Measurements from ENCODE around the gene CKAP4. TPM values are rescaled to one million over a fixed set of nuclear protein-coding genes. Genes with fewer than 3 reads are reported as not detected.

CKAP4 gene
- total RNA-seq, 1 experiment from 2014 or later, result 99.3 TPM

DNA sequence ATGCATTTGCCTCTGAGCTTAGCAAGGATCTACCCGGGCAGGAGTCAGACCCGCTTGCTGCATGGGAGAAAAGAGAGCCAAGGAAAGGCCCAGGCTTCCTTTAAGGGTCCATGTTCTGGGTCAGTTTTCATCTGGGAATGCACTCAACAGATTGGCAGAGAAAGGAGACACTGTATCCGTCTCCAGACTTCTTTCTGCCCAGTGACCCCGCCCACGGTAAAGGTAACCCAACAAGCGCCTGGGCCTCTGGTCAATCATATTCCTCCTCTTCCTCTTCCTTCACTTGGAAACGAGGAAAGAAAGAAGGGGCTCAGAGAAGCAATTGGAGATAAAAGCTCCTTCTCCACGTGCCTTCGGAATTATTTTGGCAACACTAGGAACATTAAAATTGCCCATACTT, 27.6 kb upstream of the CKAP4 start:
- no peak for DNase-seq (ENCODE audit: extremely low read depth, low read depth)

DNA sequence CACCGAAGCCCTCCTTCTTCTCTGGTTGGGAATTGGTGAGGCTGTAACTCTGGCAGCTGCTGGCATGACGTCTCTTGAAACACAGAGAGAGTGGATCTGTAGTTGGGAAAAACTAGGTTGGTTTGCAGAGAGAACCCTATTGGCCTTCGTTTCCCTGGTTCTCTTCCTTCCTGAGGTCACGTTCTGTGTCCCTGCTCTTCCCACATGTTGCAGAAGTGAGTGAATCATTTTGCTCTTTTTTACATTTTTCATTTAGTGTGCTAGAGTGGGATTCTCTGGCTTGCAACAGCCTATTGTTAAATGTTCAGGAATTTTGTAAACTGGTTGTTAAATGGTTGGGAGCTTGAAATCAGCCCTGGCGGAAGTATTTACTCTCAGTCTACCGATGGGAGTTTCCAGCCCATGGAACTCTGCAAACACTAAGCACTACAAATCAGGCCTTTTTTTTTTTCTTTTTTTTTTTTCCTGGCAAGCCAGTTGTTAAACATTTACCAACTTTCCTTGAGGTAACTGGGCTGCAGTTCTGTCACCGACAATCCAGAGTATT, 26.8 kb upstream of the CKAP4 start:
- no peak for DNase-seq (ENCODE audit: extremely low read depth, low read depth)

DNA sequence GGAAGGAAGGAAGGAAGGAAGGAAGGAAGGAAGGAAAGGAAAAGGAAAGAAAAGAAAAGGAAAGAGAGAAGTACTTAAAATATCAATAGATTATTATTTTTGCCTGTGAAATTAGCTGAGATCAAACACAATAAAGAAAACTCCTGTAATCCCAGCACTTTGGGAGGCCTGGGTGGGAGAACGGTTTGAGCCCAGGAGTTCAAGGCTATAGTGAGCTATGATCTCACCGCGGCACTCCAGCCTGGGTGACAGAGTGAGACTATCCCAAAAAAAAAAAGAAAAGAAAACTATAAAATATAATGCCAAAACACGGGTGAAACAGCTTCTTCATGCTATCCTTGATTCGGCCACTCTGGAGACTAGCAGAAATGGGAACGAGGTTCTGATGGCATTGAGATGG, 26.2 kb upstream of the CKAP4 start:
- no peak for DNase-seq (ENCODE audit: extremely low read depth, low read depth)

DNA sequence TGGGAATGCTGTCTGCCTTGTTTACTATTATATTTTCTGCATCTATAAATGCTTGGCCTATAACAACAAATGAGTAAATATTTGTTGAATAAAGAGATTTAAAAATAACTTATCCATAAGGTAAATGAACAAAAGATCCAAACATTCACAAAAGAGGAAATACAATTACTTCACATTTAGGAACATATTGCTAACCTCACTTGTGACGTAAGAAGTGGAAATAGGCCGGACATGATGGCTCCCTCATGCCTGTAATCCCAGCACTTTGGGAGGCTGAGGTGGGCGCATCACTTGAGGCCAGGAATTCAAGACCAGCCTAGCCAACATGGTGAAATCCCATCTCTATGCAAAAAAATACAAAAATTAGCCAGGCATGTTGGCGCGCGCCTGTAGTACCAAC, 25.7 kb upstream of the CKAP4 start:
- DNase-seq (ENCODE audit: extremely low read depth, low read depth), result no peak

DNA sequence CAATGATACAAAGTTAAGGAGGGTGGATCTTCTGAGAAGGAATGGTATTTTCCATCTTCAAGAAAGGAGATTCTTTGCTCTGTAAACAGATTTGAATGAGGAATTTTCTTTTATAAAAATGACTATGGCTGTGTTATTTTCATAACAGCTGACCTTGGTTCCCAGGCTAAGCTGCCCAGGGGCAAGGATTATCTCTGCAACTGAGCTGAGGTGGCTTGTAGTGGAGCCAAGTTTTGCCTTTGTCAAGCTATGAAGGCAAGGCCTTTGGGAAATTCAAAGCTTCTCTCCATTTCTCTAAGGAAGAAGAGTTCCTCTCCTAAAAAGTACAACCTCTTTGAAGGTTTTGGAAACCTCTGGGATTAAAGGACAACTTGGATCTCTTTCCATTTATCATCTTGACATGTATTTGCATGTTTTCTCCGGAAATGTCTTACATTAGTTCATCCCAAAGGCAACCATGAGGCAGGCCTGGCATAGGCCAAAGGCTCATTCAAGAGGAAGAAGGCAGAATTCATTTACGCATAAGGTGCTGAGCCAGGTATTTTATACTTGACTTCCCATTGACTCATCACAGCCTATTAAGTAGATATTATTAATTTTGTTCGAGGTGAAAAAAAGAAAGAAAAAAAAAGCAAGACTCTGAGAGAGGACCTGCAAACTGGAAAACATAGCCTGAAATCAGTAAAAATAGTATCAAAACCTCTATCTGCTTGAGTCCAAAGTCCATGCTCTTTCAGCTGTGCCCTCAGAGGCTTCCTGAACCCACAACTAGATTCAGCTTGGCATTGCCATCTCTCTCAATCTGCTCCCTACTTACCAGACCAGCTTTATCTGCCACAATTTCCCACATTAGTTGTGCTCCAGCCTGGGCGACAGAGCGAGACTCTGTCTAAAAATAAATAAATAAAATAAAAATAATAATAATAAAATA, 24.0 kb upstream of the CKAP4 start:
- no peak for DNase-seq (ENCODE audit: extremely low read depth, low read depth)

DNA sequence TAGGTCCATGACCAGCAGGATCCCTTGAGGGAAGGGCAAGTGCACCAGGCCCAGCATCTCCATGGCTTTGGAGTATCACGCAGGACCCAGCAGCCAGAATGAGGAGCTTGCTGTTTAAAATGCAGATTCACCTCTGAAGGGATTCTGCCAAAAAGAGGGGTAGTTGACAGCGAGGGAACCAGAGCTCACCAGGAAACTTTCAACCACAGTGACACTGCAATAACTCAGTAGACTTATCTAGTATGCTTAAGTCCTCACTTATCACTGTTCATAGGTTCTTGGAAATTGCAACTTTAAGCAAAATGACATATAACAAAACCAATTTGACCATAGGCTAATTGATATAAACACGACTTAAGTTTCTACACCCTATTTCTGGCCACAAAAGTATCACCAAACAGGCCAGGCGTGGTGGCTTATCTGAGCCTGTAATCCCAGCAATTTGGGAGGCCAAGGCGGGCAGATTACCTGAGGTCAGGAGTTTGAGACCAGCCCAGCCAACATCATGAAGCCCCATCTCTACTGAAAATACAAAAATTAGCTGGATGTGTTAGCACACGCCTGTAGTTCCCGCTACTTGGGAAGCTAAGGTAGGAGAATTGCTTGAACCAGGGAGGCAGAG, 21.4 kb upstream of the CKAP4 start:
- DNase-seq (ENCODE audit: extremely low read depth, low read depth), result no peak

DNA sequence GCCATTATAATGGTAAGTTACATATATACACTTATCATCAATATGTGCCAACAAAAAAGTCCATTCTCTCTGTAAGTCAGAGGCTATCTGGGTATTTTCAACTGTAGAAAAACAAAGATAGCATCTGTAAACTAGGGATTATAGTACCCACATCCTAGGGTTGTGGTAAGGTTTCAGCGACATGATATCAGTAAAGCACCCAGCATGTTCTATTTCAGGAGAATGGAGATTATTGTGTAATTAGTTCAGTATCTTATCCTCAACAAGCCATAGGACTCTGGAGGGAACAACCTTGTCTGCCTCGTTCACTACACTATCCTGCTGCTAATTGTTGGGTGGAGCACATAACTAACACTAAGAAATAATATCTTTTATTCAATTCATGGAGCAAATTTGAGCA, 19.7 kb upstream of the CKAP4 start:
- no peak for DNase-seq (ENCODE audit: extremely low read depth, low read depth)

DNA sequence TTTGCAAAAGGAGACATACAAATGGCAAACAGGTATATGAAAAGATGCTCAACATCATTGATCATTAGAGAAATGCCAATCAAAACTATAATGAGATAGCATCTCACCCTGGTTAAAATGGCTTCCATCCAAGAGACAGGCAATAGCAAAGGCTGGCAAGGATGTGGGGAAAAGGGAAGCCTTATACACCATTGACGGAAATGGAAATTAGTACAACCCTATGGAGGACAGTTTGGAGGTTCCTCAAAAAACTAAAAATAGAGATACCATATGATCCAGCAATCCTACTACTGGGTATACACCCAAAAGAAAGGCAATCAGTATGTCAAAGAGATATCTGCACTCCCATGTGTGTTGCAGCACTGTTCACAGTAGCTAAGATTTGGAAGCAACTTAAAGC, 17.3 kb upstream of the CKAP4 start:
- DNase-seq (ENCODE audit: extremely low read depth, low read depth), result no peak

DNA sequence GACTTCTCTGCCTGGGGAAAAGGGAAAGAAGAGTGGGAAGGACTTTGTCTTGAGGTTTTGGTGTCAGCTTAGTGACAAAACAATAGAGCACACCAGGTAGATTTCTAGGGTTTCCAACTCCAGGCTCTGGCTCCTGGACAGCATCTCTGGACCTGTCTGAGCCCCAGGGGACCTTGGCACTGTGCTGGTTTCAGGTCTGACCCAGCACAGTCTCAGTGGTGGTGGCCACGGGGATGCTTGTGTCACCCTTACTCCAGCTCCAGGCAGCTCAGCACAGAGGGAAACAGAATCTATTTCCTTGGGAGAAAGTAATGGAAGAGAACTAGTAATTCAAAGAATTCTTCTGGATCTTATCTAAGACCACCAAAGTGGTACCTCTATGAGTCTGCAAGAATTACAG, 11.1 kb upstream of the CKAP4 start:
- DNase-seq (ENCODE audit: extremely low read depth, low read depth), result no peak

DNA sequence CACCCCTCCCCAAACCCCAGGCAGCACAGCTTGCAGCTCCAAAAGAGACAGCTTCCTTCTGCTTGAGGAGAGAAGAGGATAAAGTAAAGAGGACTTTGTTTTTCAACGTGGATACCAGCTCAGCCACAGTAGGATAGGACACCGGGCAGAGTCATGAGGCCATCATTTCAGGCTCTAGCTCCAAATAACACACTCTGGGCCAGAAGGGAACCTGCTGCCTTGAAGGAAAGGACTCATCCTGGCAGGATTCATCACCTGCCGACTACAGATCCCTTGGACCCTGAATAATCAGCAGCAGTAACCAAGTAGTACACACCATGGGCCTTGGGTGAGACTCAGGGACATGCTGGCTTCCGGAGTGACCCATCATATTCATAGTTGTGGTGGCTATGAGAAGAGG, 10.4 kb upstream of the CKAP4 start:
- no peak for DNase-seq (ENCODE audit: extremely low read depth, low read depth)

DNA sequence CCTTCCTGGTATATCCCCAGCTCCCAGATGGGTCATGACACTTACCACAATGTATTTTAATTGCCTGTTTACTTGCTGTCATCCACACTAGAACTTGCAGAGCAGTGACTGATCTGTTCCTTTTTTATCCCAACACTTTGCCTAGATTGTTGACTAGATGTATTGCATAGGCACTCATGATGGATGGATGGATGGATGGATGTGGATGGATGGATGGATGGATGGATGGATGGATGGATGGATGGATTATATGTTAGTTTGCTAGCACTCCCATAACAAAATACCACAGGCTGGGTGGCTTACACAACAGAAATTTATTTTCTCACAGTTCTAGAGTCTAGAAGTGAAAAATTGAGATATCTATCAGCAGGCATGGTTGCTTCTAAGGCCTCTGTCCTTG, 8.7 kb upstream of the CKAP4 start:
- DNase-seq (ENCODE audit: extremely low read depth, low read depth), result no peak

DNA sequence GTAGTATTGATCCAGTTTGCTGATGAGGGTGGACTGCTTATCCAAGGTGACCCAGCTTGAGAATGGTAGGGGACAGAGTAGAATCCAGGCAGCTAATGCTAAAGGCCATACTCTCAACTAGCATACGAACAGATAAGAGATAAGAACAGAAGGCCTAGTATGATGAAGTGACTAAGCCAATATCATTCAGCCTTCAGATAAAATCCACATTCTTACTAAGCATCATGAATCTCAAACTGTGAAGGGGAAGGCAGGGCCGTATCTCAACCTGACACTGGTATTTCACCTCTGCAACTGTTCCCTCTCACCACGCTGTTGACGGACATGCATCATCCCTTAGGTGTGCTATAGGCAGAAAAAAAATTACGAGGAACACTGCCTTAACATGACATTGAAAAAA, 8.1 kb upstream of the CKAP4 start:
- DNase-seq (ENCODE audit: extremely low read depth, low read depth), result no peak

DNA sequence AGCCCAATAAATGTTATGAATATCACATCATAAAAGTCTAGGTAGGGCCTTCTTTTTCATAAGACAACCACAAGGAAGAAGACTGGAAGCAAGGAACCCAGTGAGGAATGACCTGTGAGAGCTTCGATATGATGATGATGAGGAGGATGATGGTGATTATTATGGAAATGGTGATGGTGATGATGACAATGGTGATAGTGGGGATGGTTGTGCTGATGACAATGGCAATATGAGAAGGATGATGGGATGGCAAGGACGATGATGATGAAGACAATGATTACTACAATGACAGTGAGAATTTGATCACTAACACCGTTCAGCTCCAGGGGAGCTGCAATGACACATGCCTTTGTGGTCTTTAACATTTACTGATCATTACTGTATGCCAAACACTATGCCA, 7.7 kb upstream of the CKAP4 start:
- no peak for DNase-seq (ENCODE audit: extremely low read depth, low read depth)

DNA sequence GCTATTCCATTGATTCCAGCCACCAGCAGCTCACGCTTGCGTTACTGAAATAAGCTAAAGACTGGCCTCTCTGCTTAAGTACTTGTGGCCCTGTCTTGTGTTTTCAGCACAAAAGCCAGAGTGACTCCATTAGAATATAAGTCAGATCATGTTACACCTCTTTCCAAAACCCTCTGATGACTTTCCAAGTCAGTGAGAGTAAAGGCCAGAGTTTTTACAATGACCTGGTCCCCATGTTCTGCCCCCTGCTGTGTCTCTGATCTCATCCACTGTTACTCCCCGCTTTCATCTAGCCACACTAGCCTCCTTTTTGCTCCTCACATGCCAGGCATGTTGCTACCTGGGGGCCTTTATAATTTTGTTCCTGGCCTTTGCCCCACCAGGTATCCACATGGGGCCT, 6.9 kb upstream of the CKAP4 start:
- DNase-seq (ENCODE audit: extremely low read depth, low read depth), result no peak

DNA sequence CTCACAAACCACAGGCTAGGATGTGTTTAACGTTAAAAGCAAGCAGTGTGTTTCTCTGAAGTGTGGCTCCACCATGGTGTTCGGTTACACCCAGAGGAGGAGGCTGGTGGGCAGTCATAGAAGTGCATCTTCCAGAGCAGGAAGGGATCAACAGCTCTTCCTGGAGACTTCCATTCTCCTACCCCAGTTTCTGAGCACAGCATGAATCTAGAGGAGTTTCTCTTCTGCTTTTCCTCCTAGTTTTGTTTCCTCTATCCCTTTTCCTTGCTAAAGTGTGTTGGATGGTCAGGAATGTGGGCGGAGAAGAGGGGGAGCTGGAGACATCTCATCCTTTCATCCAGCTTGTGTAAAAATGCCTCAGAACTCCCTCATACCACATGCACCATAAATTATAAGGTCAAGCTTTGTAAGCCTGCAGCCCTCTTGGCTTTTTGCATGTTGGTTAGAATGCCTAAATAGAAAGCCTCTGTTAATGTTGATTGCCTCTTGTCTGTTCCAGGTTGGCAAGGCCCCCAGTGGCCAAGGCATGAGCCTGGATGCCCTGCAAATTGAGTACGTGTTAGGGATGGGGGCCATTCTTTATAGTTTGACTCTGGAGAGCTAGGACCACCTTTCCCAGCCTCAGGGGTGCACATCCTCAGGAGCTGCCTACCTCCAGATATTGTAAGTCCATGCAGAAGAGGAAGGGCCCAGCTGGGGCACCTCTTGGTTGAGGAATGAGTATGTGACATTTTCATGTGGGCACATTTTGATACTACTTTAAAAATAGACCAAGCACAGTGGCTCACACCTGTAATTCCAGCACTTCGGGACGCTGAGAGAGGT, 4.0 kb upstream of the CKAP4 start:
- DNase-seq (ENCODE audit: extremely low read depth, low read depth), result no peak

DNA sequence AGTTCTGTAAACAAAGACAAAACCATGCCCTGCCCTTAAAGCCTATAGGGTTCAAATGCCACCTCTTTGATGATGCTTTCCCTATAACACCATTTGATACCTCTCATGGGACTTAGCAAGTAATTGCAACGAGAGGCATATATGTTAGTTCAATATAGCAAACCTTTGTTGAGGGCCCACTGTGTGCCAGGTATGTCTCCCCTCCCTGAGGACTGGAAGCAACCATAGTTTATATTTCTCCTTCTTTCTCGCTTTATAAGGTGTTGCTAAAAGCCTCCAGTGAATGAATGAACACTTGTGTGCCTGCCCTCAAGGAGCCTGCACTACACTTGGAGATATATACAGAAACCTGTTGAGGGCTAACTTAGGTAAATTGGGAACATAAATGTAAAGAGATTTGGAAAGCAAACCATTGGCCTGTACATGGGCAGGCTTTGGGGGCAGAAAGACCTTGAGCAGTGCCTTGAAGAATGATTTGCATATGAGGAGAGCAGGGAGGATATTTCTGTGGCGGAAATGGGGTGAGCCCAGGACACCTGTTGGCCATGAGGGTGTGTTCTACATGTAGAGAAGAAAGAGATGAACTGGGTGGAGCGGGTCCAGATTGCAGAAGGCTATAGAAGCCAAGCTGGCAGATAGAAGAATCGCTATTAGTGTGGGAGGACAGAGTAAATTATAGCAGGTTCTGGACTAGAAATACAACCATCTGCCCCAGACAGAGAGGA, 1.8 kb upstream of the CKAP4 start:
- no peak for DNase-seq (ENCODE audit: extremely low read depth, low read depth)

DNA sequence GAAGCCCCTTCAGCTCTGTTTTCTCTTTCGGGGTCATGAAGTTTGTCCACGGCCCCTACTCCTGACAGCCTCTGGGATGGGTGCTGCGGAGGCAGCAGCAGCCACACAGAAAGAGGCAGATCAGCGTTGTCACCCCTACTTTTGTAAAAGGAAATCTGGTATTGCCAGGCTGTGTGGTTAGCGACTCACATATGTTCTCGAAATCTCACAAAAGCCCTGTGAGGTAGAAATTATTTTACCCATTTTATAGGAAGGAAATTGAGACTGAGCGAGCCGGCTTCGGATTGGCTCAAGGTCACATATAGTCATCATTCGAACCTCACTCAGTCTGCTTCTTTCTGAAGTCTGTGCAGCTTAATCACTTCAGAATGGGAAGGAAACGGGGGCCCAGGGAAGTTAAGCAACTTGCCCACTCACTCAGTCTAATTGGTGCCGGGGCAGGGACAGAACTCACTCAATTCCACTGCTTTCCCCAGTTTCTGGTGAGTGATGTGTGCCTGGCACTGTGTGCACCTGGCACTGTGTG, 1.1 kb upstream of the CKAP4 start:
- no peak for DNase-seq (ENCODE audit: extremely low read depth, low read depth)

DNA sequence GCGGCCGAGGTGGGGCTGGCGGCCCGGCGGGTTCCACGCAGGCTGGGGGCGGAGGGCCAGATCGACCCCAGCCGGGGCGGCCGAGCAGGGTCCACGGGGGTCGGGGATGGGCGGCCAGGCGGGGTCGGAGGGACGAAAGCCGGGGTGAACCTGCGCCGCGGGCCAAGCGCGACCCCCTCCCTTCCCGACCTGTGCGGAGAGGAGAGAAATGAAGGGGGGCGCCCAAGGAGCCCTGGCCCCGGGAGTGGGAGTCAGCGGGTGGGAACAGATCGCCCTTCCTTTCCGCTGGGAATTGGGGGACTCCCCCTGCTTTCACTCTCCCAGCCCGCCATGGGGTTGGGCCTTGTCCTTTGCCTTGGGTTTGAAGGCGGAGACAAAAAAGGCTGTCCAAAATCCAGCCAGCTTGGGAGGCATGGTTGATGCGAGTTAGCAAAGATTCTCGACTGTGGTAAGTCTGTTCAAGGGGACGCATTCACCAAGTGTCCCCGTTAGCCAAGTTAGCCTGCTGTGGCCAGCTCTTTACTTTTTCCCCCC, 559 bp upstream of the CKAP4 start:
- no peak for DNase-seq (ENCODE audit: extremely low read depth, low read depth)

DNA sequence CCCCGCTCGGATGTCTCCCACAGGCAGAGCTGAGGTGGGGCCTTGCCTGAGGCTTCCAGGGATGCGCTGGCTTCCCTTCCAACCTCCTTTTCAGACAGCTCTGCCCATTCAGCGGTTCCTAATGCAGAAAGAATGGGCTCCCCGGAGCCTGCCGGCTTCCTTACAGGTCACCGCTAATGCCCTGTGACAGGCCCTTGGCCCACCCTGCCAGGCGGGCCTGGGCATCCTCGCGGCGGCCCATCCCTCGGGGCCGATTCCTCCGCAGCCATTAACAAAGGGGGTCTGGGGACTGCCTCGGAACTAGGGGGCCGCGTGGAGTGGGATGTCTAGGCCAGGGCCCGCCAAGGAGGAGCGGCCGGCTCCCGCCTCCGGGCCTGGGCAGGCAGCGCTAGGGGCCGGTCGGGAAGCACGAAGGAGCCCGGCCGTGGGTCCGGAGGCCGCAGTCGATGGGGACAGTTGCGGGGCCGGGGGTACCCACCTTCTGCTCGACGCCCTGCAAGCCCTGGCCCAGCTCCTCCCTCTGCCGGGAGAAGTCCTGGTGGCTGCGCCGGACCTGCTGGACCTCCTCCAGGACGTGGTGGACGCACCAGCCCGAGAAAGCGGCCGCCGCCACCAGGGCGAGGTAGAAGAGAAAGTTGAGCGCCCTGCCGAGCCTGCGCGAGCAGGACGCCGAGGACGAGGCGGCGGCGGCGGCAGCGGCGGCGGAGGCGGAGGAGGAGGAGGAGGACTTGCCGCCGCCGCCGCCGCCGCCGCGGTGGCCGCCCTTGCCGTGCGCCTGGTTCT, 738 bp downstream of the CKAP4 start:
- DNase-seq (ENCODE audit: extremely low read depth, low read depth), result no peak

Data from NCI-H460 (cell line).